Measurements from ENCODE around the gene MYPOP. TPM values are rescaled to one million over a fixed set of nuclear protein-coding genes. Genes with fewer than 3 reads are reported as not detected.

The MYPOP gene
- total and polyA plus RNA-seq, 2 of the 13 experiments (the other 11 are each of a cell fraction or from before 2014, with no cell fraction given): 2.3 to 2.7 TPM

DNA sequence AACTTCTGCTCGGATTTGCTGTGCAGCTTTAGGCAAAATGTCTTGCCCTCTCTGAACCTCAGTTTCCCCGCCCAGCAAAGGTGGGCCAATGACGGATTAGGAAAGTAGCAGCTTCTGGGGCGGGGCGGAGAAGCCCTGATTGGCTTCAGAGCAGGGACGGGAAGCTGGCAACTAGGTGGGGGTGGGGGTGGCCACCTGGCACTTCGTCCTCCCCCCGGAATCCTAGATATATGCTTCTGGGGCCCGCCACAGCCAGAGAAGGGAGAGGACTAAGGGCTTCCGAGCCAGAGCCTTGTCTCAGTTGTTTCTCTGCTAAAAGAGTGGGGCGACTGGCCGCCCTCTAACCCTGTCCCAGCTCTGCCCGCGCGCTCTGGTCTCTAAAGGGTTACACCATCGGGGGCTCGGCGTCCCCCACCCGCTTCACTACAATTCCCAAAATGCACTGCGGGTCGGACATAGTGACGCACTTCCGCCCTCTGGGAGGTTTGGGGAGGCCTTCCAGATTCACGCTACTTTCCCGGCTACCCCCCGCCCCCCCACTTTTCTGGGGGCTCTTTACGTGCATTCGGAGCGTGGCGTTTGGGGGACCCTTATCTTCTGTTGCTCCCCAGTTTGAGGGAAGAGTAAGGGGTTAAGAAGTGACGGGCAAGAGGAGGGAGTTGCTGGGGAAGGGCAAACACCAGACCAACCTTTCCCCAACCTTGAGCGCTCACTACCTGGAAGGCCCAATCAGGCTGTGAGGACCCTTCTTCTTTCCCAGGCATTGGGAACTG is 15.8 kb downstream of the MYPOP start (continued):
- TF ChIP-seq ZNF292 (CRISPR knock-in tag; IDR thresholded peaks at IDR 0.05; ENCODE audit: borderline replicate concordance, low read depth) (no peak), RARA (CRISPR knock-in tag; IDR thresholded peaks at IDR 0.05) (no peak), MXD3 (CRISPR knock-in tag; IDR thresholded peaks at IDR 0.05) (0 out of 2 replicates have a peak, but pooled peaks have one; percentile 27), ZNF451 (CRISPR knock-in tag; IDR thresholded peaks at IDR 0.05) (no peak), GABPA (IDR thresholded peaks at IDR 0.05; ENCODE audit: low read depth, low read length) (peak; percentile 80), GABPA (CRISPR knock-in tag; IDR thresholded peaks at IDR 0.05; ENCODE audit: low read depth) (peak; percentile 96), AHR (CRISPR knock-in tag; IDR thresholded peaks at IDR 0.05) (no peak), MXD4 (CRISPR knock-in tag; IDR thresholded peaks at IDR 0.05) (no peak), THYN1 (CRISPR knock-in tag; IDR thresholded peaks at IDR 0.05; ENCODE audit: borderline replicate concordance, low read depth) (no peak), PRMT3 (CRISPR knock-in tag; IDR thresholded peaks at IDR 0.05; ENCODE audit: borderline replicate concordance, low read depth) (peak; percentile 68; the same call in 1 of the 2 replicates), MAX (IDR thresholded peaks at IDR 0.05) (0 out of 2 replicates have a peak, but pooled peaks have one; percentile 21), ZNF552 (CRISPR knock-in tag; IDR thresholded peaks at IDR 0.05; ENCODE audit: borderline replicate concordance) (no peak), E2F2 (CRISPR knock-in tag; IDR thresholded peaks at IDR 0.05; ENCODE audit: borderline replicate concordance) (no peak), RFX3 (CRISPR knock-in tag; IDR thresholded peaks at IDR 0.05) (no peak), ZFY (CRISPR knock-in tag; IDR thresholded peaks at IDR 0.05) (peak; percentile 90), CBX1 (IDR thresholded peaks at IDR 0.05; ENCODE audit: low read depth) (no peak), SMAD3 (CRISPR knock-in tag; IDR thresholded peaks at IDR 0.05) (no peak), ZNF720 (CRISPR knock-in tag; IDR thresholded peaks at IDR 0.05) (no peak), CCDC6 (CRISPR knock-in tag; IDR thresholded peaks at IDR 0.05) (no peak), MATR3 (CRISPR knock-in tag; IDR thresholded peaks at IDR 0.05) (no peak), ZNF441 (CRISPR knock-in tag; IDR thresholded peaks at IDR 0.05; ENCODE audit: borderline replicate concordance) (no peak; the same call in 1 of the 2 replicates), ELF1 (CRISPR knock-in tag; IDR thresholded peaks at IDR 0.05) (peak; percentile 75), ZNF709 (CRISPR knock-in tag; IDR thresholded peaks at IDR 0.05) (peak; percentile 55; the same call in 1 of the 2 replicates), NONO (IDR thresholded peaks at IDR 0.05) (no peak), NONO (CRISPR knock-in tag; conservative IDR thresholded peaks at IDR 0.05) (no peak)
- TF ChIP-seq, protein P1, sequence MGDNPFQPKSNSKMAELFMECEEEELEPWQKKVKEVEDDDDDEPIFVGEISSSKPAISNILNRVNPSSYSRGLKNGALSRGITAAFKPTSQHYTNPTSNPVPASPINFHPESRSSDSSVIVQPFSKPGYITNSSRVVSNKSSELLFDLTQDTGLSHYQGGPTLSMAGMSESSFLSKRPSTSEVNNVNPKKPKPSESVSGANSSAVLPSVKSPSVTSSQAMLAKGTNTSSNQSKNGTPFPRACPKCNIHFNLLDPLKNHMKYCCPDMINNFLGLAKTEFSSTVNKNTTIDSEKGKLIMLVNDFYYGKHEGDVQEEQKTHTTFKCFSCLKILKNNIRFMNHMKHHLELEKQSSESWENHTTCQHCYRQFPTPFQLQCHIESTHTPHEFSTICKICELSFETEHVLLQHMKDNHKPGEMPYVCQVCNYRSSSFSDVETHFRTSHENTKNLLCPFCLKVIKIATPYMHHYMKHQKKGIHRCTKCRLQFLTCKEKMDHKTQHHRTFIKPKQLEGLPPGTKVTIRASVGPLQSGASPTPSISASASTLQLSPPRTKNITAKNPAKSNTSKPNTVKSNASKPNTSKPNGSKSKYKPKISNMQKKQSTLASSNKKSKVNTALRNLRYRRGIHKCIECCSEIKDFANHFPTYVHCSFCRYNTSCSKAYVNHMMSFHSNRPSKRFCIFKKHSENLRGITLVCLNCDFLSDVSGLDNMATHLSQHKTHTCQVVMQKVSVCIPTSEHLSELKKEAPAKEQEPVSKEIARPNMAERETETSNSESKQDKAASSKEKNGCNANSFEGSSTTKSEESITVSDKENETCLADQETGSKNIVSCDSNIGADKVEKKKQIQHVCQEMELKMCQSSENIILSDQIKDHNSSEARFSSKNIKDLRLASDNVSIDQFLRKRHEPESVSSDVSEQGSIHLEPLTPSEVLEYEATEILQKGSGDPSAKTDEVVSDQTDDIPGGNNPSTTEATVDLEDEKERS (CRISPR knock-in tag; IDR thresholded peaks at IDR 0.05): 0 out of 2 replicates have a peak, but pooled peaks have one; percentile 11
- TF ChIP-seq, protein P2, sequence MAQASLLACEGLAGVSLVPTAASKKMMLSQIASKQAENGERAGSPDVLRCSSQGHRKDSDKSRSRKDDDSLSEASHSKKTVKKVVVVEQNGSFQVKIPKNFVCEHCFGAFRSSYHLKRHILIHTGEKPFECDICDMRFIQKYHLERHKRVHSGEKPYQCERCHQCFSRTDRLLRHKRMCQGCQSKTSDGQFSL (CRISPR knock-in tag; IDR thresholded peaks at IDR 0.05): peak; percentile 95
